ENCODE data around the gene GCN1.

DNA sequence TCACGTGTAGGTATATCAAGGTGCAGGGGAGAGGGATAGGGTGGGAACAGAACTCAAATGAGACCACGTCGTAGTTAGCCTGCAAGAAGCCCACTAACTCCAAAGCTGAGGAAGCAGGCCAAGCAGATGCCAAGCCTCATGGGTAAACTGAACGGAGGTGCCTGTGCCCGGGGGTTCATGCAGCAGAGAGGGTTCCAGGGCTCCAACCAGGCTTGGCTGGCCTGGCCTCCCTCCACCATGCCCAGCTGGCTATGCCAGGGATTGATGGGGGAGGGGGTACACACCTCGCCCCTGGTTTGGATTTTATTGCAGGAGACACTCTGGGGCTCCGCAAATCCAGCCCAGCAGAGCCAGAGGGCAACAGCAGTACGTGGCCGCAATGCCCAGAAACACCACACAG lies 43.7 kb upstream of the GCN1 start:
- TF ChIP-seq, protein P1, sequence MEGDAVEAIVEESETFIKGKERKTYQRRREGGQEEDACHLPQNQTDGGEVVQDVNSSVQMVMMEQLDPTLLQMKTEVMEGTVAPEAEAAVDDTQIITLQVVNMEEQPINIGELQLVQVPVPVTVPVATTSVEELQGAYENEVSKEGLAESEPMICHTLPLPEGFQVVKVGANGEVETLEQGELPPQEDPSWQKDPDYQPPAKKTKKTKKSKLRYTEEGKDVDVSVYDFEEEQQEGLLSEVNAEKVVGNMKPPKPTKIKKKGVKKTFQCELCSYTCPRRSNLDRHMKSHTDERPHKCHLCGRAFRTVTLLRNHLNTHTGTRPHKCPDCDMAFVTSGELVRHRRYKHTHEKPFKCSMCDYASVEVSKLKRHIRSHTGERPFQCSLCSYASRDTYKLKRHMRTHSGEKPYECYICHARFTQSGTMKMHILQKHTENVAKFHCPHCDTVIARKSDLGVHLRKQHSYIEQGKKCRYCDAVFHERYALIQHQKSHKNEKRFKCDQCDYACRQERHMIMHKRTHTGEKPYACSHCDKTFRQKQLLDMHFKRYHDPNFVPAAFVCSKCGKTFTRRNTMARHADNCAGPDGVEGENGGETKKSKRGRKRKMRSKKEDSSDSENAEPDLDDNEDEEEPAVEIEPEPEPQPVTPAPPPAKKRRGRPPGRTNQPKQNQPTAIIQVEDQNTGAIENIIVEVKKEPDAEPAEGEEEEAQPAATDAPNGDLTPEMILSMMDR (conservative IDR thresholded peaks at IDR 0.05; ENCODE audit: low read depth, low read length), result no peak
- no peak for TF ChIP-seq EZH2phosphoT487 (IDR thresholded peaks at IDR 0.05; ENCODE audit: borderline replicate concordance, low read length)
- TF ChIP-seq EZH2 (IDR thresholded peaks at IDR 0.05; ENCODE audit: low read length, unreplicated experiment), result no peak

All from PC-3 (cell line).